GM19463 (cell line): Measurements from ENCODE around the gene FANCL.
"Not testable (repeated sequence)": the region's sequence is repeated elsewhere in the genome, so short reads cannot be mapped to it uniquely, and the experiment has no call there.

Source experiments
- ATAC-seq: cut with Tn5 transposase; IDR thresholded peaks from one replicate; pipeline ENCODE4 v1.9.1; 2021; ENCODE audit warnings: mild to moderate bottlenecking, moderate library complexity; ENCODE audit not compliant: unreplicated experiment

The FANCL gene

GRCh38 chr2:58240670-58241545 is at the start of gene FANCL:
TSS of gene FANCL (minus strand) at chr2:58241325. CDS start at chr2:58241313, 12 bp downstream.
- peak; percentile 77 for ATAC-seq

DNA sequence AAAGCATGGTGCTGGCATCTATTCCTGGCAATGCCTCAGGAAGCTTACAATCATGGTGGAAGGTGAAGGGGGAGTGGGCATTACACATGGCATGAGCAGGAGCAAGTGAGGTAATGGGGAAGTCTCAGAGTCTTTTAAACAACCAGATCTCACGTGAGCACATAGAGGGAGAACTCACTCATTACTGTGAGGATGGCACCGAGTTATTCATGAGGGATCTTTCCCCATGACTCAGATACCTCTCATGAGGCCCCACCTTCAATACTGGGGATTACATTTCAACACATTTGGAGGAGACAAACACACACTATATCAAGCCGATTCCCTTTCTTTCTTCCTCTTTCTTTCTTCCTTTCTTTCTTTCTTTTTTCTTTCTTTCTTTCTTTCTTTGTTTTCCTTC is 47.9 kb upstream of the FANCL start:
- no peak for ATAC-seq

- ATAC-seq, result no peak
These were observed 42.8 kb upstream of the FANCL start for GRCh38 chr2:58283931-58284330.

- not testable (repeated sequence) for ATAC-seq
These were observed 34.0 kb upstream of the FANCL start for GRCh38 chr2:58275144-58275543.

GRCh38 chr2:58271826-58272225 is 30.7 kb upstream of the FANCL start:
- ATAC-seq, result no peak

DNA sequence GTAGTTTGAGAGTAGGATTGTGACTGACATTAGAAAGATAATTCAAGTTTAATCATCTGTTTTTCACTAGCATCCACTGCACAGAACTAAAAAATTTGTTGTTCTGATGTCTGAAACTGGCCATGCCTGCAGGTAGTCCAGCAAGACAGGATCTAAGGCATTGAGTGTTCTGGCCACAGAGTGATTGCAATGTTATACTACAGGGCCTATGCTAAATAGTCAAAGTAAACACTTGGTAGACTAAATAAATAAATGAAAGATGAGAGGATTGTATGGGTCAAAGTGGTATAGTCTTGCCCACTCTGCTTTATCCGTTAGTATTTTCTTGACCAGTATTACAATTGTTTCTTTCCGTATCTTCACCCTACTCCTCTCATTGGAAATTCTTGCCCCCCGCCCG is 27.6 kb upstream of the FANCL start:
- no peak for ATAC-seq

GRCh38 chr2:58266211-58266610 is 25.1 kb upstream of the FANCL start:
- no peak for ATAC-seq

DNA sequence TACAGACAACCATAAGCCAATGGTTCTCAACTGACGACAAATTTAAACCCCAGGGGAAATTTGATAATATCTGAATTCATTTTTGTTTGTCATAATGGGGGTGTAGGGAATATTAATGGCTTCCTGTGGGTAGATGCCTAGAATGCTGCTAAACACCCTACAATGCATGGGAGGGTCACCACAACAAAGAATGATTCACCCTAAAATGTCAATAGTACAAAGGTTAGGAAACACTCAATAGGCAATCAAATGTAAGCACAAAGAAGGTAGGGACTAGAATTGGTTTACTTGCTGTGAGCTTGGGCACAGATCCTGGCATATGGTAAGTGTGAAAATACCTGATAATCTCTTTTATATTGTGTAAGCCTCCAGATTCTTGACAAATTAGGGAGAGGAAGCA is 20.1 kb upstream of the FANCL start:
- ATAC-seq, result no peak

DNA sequence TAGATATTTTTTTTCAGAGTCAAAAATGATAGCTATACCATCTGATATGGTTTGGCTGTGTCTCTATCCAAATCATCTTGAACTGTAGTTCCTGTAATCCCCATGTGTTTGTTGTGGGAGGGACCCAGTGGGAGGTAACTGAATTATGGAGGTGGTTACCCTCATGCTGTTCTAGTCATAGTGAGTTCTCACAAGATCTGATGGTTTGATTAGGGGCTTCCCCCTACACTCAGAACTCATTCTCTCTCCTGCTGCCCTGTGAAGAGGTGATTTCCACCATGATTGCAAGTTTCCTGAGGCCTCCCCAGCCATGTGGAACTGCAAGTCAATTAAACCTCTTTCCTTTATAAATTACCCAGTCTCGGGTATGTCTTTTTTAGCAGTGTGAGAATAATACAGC is 17.3 kb upstream of the FANCL start:
- peak; percentile 83 for ATAC-seq

- ATAC-seq, result not testable (repeated sequence)
These were observed 10.4 kb upstream of the FANCL start for GRCh38 chr2:58251331-58252201.

DNA sequence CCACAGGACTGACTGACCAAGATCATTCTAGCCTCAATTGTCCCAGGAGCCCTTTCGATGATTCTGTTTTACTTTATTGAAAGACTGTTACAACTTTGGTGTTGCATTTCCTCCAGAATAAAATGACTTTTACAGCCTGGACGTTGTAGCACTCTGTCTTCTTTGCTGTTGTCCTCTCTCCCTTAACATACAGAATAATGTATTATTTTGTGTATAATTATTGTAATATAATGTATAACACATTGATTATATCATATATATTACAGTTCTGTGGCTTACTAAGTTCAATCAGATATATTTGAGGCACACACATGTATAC is 380 bp upstream of the FANCL start:
- ATAC-seq, result no peak

DNA sequence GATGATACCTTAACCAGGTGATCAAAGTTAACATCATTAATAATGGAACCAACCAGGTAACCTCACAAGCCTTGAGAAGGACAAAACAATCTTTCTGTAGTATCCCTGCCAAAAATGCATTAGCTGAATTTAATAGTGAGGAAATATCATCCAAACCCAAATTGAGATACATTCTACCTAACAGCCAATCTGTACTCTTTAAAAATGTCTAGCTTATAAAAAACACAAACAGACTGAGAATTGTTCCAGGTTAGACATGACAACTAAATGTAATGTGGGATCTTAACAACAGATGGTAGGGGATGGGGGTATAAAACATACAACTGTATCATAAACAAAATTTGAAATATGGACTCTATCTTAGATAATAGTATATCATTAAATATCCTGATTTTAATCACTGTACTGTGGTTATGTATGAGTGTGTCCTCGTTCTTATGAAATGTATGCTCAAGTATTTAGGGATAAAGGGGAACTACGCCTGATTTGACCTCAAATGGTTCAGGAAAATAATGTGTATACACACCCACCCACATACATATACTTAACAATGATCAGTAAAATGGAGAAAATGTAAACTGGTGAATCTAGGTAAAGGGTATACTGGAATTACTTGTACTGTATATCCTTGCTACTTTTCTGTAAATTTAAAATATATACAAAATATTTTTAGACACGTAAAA is 1.7 kb downstream of the FANCL start:
- ATAC-seq, result no peak

GRCh38 chr2:58237741-58238140 is 3.4 kb downstream of the FANCL start:
- ATAC-seq, result peak; percentile 8

- ATAC-seq, result no peak
These were observed 5.1 kb downstream of the FANCL start for GRCh38 chr2:58235984-58236383.

- no peak for ATAC-seq
These were observed 6.0 kb downstream of the FANCL start for GRCh38 chr2:58235170-58235569.

DNA sequence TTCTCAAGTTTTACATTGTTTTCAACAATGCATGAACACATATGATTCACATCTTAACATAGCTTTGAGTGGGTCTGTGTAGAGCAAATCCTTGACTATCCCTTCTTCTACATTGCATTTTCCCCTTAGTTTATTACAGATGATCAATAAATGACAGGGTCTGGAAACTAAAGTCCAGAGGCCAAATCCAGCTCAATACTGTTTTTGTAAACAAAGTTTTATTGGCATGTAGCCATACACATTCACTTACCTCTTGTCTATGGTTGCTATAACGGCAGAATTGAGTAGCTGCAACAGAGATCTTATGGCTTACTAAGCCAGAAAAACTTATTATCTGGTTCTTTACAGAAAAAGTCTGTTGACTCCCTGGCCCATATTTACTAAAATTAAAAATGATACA is 12.8 kb downstream of the FANCL start:
- ATAC-seq, result no peak

- ATAC-seq, result no peak
These were observed 13.8 kb downstream of the FANCL start for GRCh38 chr2:58227171-58227917.

DNA sequence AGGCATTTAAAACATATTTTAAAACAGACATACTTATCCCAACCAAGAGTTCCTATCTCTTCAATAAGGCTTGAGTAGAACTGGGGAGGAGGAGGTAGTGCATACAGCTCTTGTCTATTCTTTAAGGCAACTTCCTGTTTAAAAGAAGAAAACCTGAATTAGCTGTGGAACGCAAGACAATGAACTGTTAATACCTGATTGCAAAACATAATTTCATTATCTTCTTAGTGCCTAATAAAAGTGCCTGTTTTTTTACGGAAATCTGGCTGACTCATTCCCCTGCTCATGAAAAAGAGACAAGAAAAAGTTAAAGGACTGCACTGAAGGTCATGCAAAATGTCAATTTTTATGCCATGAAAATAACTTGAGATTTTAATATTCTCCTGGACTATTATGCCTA is 19.2 kb downstream of the FANCL start:
- no peak for ATAC-seq

DNA sequence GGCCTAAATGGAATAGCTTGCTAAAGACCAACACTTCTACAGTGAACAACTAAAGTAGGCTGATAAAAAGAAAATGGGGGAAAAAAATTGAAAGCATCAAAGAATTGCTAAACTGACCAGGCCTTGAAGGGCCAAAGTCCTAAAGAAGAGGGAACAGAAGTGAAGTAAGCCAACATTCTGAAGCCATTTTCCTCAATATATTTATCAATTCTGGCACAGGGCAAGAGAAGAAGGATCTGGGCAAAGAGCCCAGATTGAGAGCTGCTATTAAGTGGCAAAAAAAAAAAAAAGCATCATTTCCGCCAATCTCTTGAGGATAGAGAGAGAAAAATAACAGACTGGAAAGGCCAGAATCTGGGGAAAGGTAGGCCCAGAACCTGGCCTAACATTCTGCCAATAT is 25.7 kb downstream of the FANCL start:
- ATAC-seq, result no peak

- ATAC-seq, result not testable (repeated sequence)
These were observed 30.1 kb downstream of the FANCL start for GRCh38 chr2:58210951-58211568.
